Stomach (tissue), 9 donors: ENCODE results near the gene FCGBP. TPM values are rescaled to one million over a fixed set of nuclear protein-coding genes. Genes with fewer than 3 reads are reported as not detected.

ENCODE experiments used
- DNase-seq, 2 donors: peaks; one replicate each; pipeline versions ENCODE4 v3.0.0 to v3.0.0-alpha.2; 2013 to 2019
- H3K27ac ChIP-seq, 5 donors: fragments of 200-600 bp in 4 of 5; sonication (generic) in 4 of 5; one replicate each; pipeline ENCODE4 v1.5.1; 2013 to 2019; ENCODE audit warnings: mild to moderate bottlenecking in 1 of 5, moderate library complexity in 1 of 5
- H3K27me3 ChIP-seq, 3 donors: fragments of 200-600 bp; sonication (generic); one replicate each; pipeline ENCODE4 v1.5.1; 2017 to 2019; ENCODE audit warnings: mixed run types in 1 of 3
- H3K36me3 ChIP-seq, 4 donors: fragments of 200-600 bp; sonication (generic); 1 replicate in 3 of 4; 2 replicates in 1 of 4; pipeline ENCODE4 v1.5.1; 2016 to 2019
- H3K4me1 ChIP-seq, 4 donors: fragments of 200-600 bp; sonication (generic); one replicate each; pipeline ENCODE4 v1.5.1; 2016 to 2019
- H3K4me3 ChIP-seq, 4 donors: fragments of 200-600 bp; sonication (generic) in 3 of 4; one replicate each; pipeline ENCODE4 v1.5.1; 2016 to 2019; ENCODE audit warnings: mild to moderate bottlenecking in 1 of 4
- H3K9me3 ChIP-seq, 4 donors: fragments of 200-600 bp; sonication (generic); one replicate each; pipeline ENCODE4 v1.5.1; 2016 to 2019
- CTCF ChIP-seq, 7 experiments: fragments of 450-650 bp in 4 of 7; fragments of 200-600 bp in 3 of 7; sonication (generic) in 3 of 7; IDR thresholded peaks; one replicate each; pipeline ENCODE4 v1.5.1; 2016 to 2019; ENCODE audit warnings: antibody characterized with exemption in 7 of 7, control low read depth in 2 of 7, mild to moderate bottlenecking in 1 of 7
- EP300 ChIP-seq: sonication (generic); formaldehyde crosslinking; IDR thresholded peaks from one replicate; pipeline ENCODE4 v1.6.1; 2017; ENCODE audit warnings: antibody characterized with exemption
- POLR2A ChIP-seq, 4 donors: fragments of 450-650 bp; IDR thresholded peaks; one replicate each; pipeline ENCODE4 v1.6.1; 2016; ENCODE audit warnings: antibody characterized with exemption in 4 of 4, control low read depth in 2 of 4, mild to moderate bottlenecking in 1 of 4, moderate library complexity in 1 of 4
- POLR2AphosphoS5 ChIP-seq, 3 donors: sonication (generic); formaldehyde crosslinking; IDR thresholded peaks; one replicate each; pipeline ENCODE4 v1.6.1; 2016; ENCODE audit warnings: antibody characterized with exemption in 3 of 3
- WGBS, 5 donors: extraction: QIAGEN DNeasy Blood & Tissue Kit in 3 of 5; methylation state at CpG; one replicate each; pipeline versions ENCODE4 v1.1.5 to v1.1.7; 2013 to 2018; 5-methylcytosine and 5-hydroxymethylcytosine counted together
- intact Hi-C: fragments of 100-400 bp; cut with DNase I; formaldehyde crosslinking; loops from one replicate; pipeline ENCODE4 v1.15.1; 2023; ENCODE audit warnings: low total_unique reads
- polyA plus RNA-seq, 3 donors: library from polyadenylated mRNA; stranded (reverse); fragments of 200-250 nt; gene quantifications; one replicate each; pipeline ENCODE4 v1.2.3, GENCODE V29; 2013
- total RNA-seq, 5 donors: library from RNA; depleted of rRNA; stranded (reverse); fragments of >200 nt; gene quantifications; one replicate each; pipeline versions ENCODE4 v1.1.0 to v1.2.3, GENCODE V29; 2014 to 2016
- donor health status: healthy with polysubstance abuse.
- donor health status: Bipolar disorder and iron deficiency.
- donor health status: healthy.

Gene FCGBP
- total and polyA plus RNA-seq, 8 donors: 6.5 to 7,510 (median 204) TPM

DNA sequence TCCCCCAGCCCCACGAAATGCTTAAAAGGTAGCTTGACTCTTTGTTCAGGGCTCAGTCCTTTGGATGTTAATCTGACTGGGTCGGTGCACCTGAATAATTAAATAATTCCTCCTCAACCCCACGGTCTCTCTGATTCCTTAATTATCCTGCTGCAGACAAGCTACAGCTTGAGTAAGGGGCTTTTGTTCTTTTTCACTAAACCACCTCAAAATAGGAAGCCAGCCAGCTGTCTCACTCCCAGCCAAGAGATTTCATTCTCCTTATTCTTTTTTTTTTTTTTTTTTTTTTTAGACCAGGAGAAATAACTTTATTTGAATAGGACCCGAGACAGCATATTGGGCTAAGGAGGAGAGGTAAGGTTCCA is 7.9 kb upstream of the FCGBP start:
- TF ChIP-seq EP300 (no peak), POLR2A (IDR thresholded peaks at IDR 0.05) (no peak), POLR2AphosphoS5 (IDR thresholded peaks at IDR 0.05) (no peak), CTCF (IDR thresholded peaks at IDR 0.05) (no peak)
- intact Hi-C loops: no loop called here
- no peak for DNase-seq
- H3K27ac ChIP-seq: peak overlapping the region; percentile 54 to 87 (median 79)
- H3K36me3 ChIP-seq: no peaks in the 10 kb centered on the region
- 22 to 33% (median 31%) methylated on average over 4 of the region's 4 CpGs for WGBS, 5 donors
- peaks cover 22 to 61% (median 33%) of the 10 kb centered on the region in 4 donors for H3K4me1 ChIP-seq
- H3K4me3 ChIP-seq: no peak overlapping the region
- H3K27me3 ChIP-seq: peaks cover 0 to 18% (median 0%) of the 10 kb centered on the region in 3 donors
- H3K9me3 ChIP-seq: peaks cover 0 to 5% (median 2%) of the 10 kb centered on the region in 4 donors

GRCh38 chr19:39941615-39942365 is 7.4 kb upstream of the FCGBP start:
- Histone ChIP-seq H3K4me3 (no peak overlapping the region), H3K27ac (peak overlapping the region; percentile 54 to 87 (median 79)), H3K36me3 (no peaks in the 10 kb centered on the region), H3K27me3 (peaks cover 0 to 13% (median 0%) of the 10 kb centered on the region in 3 donors), H3K4me1 (peaks cover 23 to 67% (median 34%) of the 10 kb centered on the region in 4 donors), H3K9me3 (peaks cover 0 to 5% (median 2%) of the 10 kb centered on the region in 4 donors)
- WGBS, 5 donors: 19 to 26% (median 20%) methylated on average over 5 of the region's 5 CpGs
- TF ChIP-seq POLR2AphosphoS5 (IDR thresholded peaks at IDR 0.05): peak in 1 of 3 donors; percentile 58
- no peak for TF ChIP-seq EP300
- no peak for TF ChIP-seq CTCF (IDR thresholded peaks at IDR 0.05)
- no peak for TF ChIP-seq POLR2A (IDR thresholded peaks at IDR 0.05)
- intact Hi-C loops: no loop called here
- peak; percentile 33 to 68 for DNase-seq

DNA sequence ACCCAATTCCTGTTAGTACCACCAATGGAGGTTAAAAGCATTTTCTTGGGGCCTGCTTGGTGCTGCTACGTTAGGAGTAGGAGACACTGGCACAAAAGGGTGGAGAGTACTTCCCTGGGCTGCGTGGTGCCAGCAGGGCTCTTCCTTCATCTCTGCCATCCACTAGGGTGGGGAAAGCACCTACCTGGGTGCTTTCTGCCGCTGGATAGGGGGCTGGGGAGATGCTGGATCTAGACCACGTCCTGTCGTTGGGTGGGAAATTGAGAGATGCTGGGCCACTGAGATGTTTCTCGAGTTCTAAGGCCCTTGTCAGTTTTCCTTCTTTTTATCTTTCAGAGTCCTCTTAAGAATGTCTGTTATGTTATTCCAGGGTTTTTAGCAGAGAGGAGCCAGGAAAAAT is 6.7 kb upstream of the FCGBP start:
- H3K4me3 ChIP-seq: no peak overlapping the region
- no peaks in the 10 kb centered on the region for H3K36me3 ChIP-seq
- peak in 1 of 2 donors; percentile 13 for DNase-seq
- H3K27ac ChIP-seq: peak overlapping the region; percentile 67 to 87 (median 79)
- H3K4me1 ChIP-seq: peaks cover 24 to 68% (median 38%) of the 10 kb centered on the region in 4 donors
- H3K27me3 ChIP-seq: peaks cover 0 to 17% (median 0%) of the 10 kb centered on the region in 3 donors
- TF ChIP-seq POLR2AphosphoS5 (IDR thresholded peaks at IDR 0.05): no peak
- no peak for TF ChIP-seq EP300
- TF ChIP-seq CTCF (IDR thresholded peaks at IDR 0.05): no peak
- no peak for TF ChIP-seq POLR2A (IDR thresholded peaks at IDR 0.05)
- peaks cover 0 to 5% (median 2%) of the 10 kb centered on the region in 4 donors for H3K9me3 ChIP-seq
- intact Hi-C loops: no loop called here
- 57 to 71% (median 62%) methylated on average over 6 of the region's 6 CpGs for WGBS, 5 donors

DNA sequence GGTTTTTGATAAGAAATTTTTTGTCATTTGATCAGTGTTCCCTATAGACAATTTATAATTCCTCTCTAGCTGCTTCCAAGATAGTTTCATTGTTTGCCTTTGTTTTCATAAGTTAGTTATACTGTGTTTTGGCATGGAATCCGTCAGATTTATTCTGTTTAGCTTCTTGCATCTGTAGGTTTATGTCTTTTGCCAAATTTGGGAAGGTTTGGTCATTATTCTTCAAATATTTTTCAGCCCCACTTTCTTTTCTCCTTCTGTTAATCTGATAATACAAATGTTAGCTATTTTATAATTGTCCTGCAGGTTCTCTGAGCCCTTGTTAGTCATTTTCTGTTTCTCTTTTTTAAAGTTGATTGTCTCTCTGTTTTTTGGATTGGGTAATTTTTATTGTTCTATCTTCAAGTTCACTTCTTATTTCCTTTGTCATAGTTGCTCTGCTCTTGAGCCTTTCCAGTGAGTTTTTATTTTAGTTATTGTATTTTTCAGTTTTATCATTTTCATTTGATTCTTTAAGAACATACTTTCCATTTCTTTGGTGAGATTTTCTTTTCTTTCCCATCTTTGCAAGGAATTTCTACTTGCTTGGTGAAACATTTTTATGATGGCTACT is 5.9 kb upstream of the FCGBP start:
- intact Hi-C loops: no loop called here
- DNase-seq: no peak
- Histone ChIP-seq H3K27me3 (peaks cover 0 to 17% (median 0%) of the 10 kb centered on the region in 3 donors), H3K4me1 (peaks cover 21 to 71% (median 42%) of the 10 kb centered on the region in 4 donors), H3K9me3 (peaks cover 0 to 5% (median 2%) of the 10 kb centered on the region in 4 donors), H3K4me3 (no peak overlapping the region), H3K36me3 (no peaks in the 10 kb centered on the region), H3K27ac (peak overlapping the region in 1 of 5 donors; percentile 87)
- no peak for TF ChIP-seq CTCF (IDR thresholded peaks at IDR 0.05)
- TF ChIP-seq POLR2AphosphoS5 (IDR thresholded peaks at IDR 0.05): no peak
- no peak for TF ChIP-seq POLR2A (IDR thresholded peaks at IDR 0.05)
- no peak for TF ChIP-seq EP300
- 57 to 76% (median 58%) methylated on average over 1 of the region's 1 CpG for WGBS, 5 donors
